Right lobe of liver (tissue), 4 donors: ENCODE results near the gene ZYG11A.

Source experiments
- POLR2A ChIP-seq: fragments of 450-650 bp; IDR thresholded peaks from one replicate; pipeline ENCODE4 v1.6.1; 2017; ENCODE audit warnings: antibody characterized with exemption, mild to moderate bottlenecking
- TF ChIP-seq, protein P1 (sequence below), 4 donors: fragments of 200-600 bp in 3 of 4; fragments of 450-650 bp in 1 of 4; IDR thresholded peaks; one replicate each; pipeline versions ENCODE4 v1.5.1 to v1.8.0; 2016 to 2022; ENCODE audit warnings: antibody characterized with exemption in 4 of 4, mild to moderate bottlenecking in 2 of 4
- donor health status: DM: no; HTN: no; CAD: no.
- donor health status: DM: no; HTN: no; CAD: no.
- donor health status: DM: no; HTN: yes; CAD: no.

- TF ChIP-seq, protein P1, sequence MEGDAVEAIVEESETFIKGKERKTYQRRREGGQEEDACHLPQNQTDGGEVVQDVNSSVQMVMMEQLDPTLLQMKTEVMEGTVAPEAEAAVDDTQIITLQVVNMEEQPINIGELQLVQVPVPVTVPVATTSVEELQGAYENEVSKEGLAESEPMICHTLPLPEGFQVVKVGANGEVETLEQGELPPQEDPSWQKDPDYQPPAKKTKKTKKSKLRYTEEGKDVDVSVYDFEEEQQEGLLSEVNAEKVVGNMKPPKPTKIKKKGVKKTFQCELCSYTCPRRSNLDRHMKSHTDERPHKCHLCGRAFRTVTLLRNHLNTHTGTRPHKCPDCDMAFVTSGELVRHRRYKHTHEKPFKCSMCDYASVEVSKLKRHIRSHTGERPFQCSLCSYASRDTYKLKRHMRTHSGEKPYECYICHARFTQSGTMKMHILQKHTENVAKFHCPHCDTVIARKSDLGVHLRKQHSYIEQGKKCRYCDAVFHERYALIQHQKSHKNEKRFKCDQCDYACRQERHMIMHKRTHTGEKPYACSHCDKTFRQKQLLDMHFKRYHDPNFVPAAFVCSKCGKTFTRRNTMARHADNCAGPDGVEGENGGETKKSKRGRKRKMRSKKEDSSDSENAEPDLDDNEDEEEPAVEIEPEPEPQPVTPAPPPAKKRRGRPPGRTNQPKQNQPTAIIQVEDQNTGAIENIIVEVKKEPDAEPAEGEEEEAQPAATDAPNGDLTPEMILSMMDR (IDR thresholded peaks at IDR 0.05) = no peak
- no peak for TF ChIP-seq POLR2A
Observed at GRCh38 chr1:52867087-52867863, 24.7 kb downstream of the ZYG11A start.
